Kidney (tissue), 14 donors: Measurements from ENCODE around the gene ULK4. TPM values are rescaled to one million over a fixed set of nuclear protein-coding genes. Genes with fewer than 3 reads are reported as not detected.
"Not testable (repeated sequence)": the region's sequence is repeated elsewhere in the genome, so short reads cannot be mapped to it uniquely, and the experiment has no call there.

ENCODE experiments used
- DNase-seq, 5 donors: peaks; one replicate each; pipeline ENCODE4 v3.0.0-alpha.2; 2013 to 2020
- FAIRE-seq: peaks from 2 replicates; lab custom pipeline; 2012; peaks lifted over from hg19 to GRCh38; lab: Jason Lieb, UNC
- H3K27ac ChIP-seq, 2 donors: one replicate each; pipeline ENCODE4 v1.7.0; 2013; ENCODE audit warnings: low read depth in 2 of 2, low read length in 2 of 2, inconsistent platforms in 1 of 2
- H3K27me3 ChIP-seq: one replicate; pipeline ENCODE4 v1.7.1; 2013; ENCODE audit warnings: low read length, inconsistent platforms; ENCODE audit not compliant: control insufficient read depth, insufficient read depth
- H3K36me3 ChIP-seq, 3 donors: one replicate each; pipeline versions ENCODE4 v1.7.0 to v1.7.1; 2013; ENCODE audit warnings: low read length in 3 of 3, control low read depth in 1 of 3, inconsistent platforms in 1 of 3; ENCODE audit not compliant: insufficient read depth in 3 of 3, control insufficient read depth in 2 of 3
- H3K4me1 ChIP-seq, 3 donors: one replicate each; pipeline versions ENCODE4 v1.7.0 to v1.7.1; 2013; ENCODE audit warnings: low read length in 3 of 3, inconsistent platforms in 1 of 3, low read depth in 1 of 3; ENCODE audit not compliant: control insufficient read depth in 2 of 3, insufficient read depth in 2 of 3
- H3K4me3 ChIP-seq, 3 donors: one replicate each; pipeline versions ENCODE4 v1.7.0 to v1.8.1; 2013; ENCODE audit warnings: low read length in 3 of 3, control low read depth in 1 of 3, inconsistent platforms in 1 of 3
- H3K9ac ChIP-seq, 3 donors: one replicate each; pipeline versions ENCODE4 v1.7.0 to v1.7.1; 2013; ENCODE audit warnings: low read length in 3 of 3, control low read depth in 1 of 3, inconsistent platforms in 1 of 3
- H3K9me3 ChIP-seq, 3 donors: one replicate each; pipeline versions ENCODE4 v1.7.0 to v1.7.1; 2013; ENCODE audit warnings: low read length in 3 of 3, control low read depth in 1 of 3, inconsistent platforms in 1 of 3; ENCODE audit not compliant: control insufficient read depth in 2 of 3, insufficient read depth in 1 of 3
- intact Hi-C: fragments of 100-400 bp; cut with DNase I; formaldehyde crosslinking; loops from one replicate; pipeline ENCODE4 v1.11.1; 2022
- polyA plus RNA-seq: library from polyadenylated mRNA; stranded (reverse); fragments of 350-450 nt; fragmentation: Illumina TruSeq; extraction: RNeasy Lipid Tissue Mini Kit (QIAGEN cat#74804); gene quantifications from one replicate; pipeline ENCODE4 v1.2.3, GENCODE V29; 2014; ENCODE audit warnings: low read depth, low replicate concordance; ENCODE audit not compliant: insufficient read depth
- total RNA-seq: library from RNA; stranded (reverse); fragmentation: NEBNext Ultra II Directional; extraction: Animal tissue kit (Norgen Biotek cat#: 25700); gene quantifications from one replicate; pipeline ENCODE4 v1.2.1, GENCODE V29; 2021
- TF ChIP-seq, protein P1 (sequence below): IDR thresholded peaks from 3 replicates; pipeline ENCODE4 v1.5.1; 2012; ENCODE audit warnings: mild to moderate bottlenecking, moderate library complexity, borderline replicate concordance; ENCODE audit not compliant: insufficient read depth; ENCODE audit errors: extremely low read depth
- donor health status: control.
- donor health status: control.
- donor health status: control.
- donor health status: control.
- donor health status: control.
- donor health status: DM: yes; HTN: yes; CAD: no.
- donor health status: Normal renal cell carcinoma (clear cell type).

Gene ULK4
- total and polyA plus RNA-seq, 2 donors from 2014 or later = 4.6 to 20.5 TPM

DNA sequence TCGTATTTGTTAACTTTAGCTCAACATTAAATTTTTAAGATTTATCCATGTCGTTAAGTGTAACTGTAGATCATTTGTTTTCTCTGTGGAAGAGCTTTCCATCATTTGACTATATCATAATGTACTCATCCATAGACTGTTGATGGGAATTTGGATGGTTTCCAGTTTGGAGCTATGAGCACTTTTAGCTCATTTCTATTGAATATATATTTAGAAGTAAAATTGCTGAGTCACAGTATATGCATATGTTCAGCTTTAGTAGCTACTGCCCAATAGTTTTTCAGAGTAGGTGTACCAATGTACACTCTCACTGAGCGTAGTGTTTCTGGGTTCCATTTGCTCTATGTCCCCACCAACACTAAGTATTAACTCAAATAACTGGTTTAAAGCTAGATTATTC lies 263.0 kb downstream of the ULK4 start:
- intact Hi-C loops = no loop called here

DNA sequence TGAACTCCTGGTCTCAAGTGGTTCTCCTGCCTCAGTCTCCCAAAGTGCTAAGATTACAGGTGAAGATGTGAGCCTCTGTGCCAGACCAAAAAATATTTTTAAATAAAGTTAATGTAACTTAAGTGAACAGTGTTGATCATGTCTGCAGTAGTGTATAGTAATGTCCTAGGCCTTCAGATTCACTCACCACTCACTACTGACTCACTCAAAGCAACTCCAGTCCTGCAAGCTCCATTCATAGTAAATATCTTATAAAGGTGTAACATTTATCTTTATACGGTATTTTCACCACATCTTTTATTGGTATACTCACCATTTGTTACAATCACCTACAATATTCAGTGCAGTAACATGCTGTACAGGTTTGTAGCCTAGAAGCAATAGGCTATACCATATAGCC lies 264.2 kb downstream of the ULK4 start:
- no peak overlapping the region for H3K4me3 ChIP-seq
- H3K4me1 ChIP-seq = no peaks in the 10 kb centered on the region
- no peak overlapping the region for H3K9ac ChIP-seq
- H3K27me3 ChIP-seq = no peaks in the 10 kb centered on the region
- TF ChIP-seq, protein P1, sequence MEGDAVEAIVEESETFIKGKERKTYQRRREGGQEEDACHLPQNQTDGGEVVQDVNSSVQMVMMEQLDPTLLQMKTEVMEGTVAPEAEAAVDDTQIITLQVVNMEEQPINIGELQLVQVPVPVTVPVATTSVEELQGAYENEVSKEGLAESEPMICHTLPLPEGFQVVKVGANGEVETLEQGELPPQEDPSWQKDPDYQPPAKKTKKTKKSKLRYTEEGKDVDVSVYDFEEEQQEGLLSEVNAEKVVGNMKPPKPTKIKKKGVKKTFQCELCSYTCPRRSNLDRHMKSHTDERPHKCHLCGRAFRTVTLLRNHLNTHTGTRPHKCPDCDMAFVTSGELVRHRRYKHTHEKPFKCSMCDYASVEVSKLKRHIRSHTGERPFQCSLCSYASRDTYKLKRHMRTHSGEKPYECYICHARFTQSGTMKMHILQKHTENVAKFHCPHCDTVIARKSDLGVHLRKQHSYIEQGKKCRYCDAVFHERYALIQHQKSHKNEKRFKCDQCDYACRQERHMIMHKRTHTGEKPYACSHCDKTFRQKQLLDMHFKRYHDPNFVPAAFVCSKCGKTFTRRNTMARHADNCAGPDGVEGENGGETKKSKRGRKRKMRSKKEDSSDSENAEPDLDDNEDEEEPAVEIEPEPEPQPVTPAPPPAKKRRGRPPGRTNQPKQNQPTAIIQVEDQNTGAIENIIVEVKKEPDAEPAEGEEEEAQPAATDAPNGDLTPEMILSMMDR = no peak
- FAIRE-seq = no peak
- H3K36me3 ChIP-seq = no peaks in the 10 kb centered on the region
- no peaks in the 10 kb centered on the region for H3K9me3 ChIP-seq
- no peak overlapping the region for H3K27ac ChIP-seq
- intact Hi-C loops = no loop called here
- no peak for DNase-seq

More for the DNA sequence above, 263.0 kb downstream of the ULK4 start:
- no peaks in the 10 kb centered on the region for H3K36me3 ChIP-seq
- no peak overlapping the region for H3K9ac ChIP-seq
- H3K9me3 ChIP-seq = no peaks in the 10 kb centered on the region
- FAIRE-seq (no peak), DNase-seq (no peak)
- TF ChIP-seq, protein P1 = no peak
- no peaks in the 10 kb centered on the region for H3K27me3 ChIP-seq
- no peak overlapping the region for H3K4me3 ChIP-seq
- no peak overlapping the region for H3K27ac ChIP-seq
- no peaks in the 10 kb centered on the region for H3K4me1 ChIP-seq

DNA sequence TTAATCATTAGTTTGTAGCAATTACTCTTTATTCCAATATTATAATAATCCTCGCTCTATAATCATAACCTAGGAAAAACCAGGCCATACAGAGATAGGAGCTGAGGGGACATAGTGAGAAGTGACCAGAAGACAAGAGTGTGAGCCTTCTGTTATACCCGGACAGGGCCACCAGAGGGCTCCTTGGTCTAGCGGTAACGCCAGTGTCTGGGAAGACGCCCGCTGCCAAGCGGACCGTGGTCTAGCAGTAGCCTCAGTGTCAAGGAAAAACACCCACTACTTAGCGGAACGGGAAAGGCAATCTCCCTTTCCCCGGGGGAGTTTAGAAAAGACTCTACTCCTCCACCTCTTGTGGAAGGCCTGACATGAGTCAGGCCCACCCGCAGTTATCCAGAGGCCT lies 266.1 kb downstream of the ULK4 start:
- H3K4me1 ChIP-seq, H3K9ac ChIP-seq, FAIRE-seq, H3K9me3 ChIP-seq, H3K4me3 ChIP-seq, H3K27me3 ChIP-seq, H3K27ac ChIP-seq, intact Hi-C loops, DNase-seq, H3K36me3 ChIP-seq: not testable (repeated sequence)

DNA sequence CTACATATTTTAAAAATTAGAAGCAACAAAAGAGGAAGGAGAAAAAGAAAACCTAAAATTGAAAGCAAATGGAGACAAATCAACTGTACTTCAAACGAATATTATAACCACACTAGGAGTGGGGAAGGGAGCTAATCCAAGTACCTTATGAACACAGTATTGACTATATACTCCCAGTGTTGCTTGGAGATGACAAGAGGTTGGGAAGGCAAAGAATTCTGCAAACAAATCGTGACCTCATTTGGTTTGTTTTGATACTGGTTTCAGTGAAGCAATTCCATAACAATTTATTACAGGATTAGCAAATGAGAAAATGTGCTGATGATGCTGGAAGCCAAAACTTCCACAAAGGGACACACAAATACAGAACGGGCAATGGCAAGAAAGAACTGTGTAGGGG lies 268.1 kb downstream of the ULK4 start:
- Histone ChIP-seq H3K36me3 (no peaks in the 10 kb centered on the region), H3K9me3 (no peaks in the 10 kb centered on the region), H3K27me3 (no peaks in the 10 kb centered on the region), H3K4me1 (no peaks in the 10 kb centered on the region), H3K4me3 (no peak overlapping the region), H3K27ac (no peak overlapping the region), H3K9ac (no peak overlapping the region)
- intact Hi-C loops = no loop called here
- FAIRE-seq (no peak), DNase-seq (no peak)
- TF ChIP-seq, protein P1 = no peak
